Measurements from ENCODE around the gene SLC5A11. TPM values are rescaled to one million over a fixed set of nuclear protein-coding genes. Genes with fewer than 3 reads are reported as not detected.

SLC5A11 gene
- total and polyA plus RNA-seq, 7 experiments from 2014 or later = 0.46 to 0.80 (median 0.66) TPM; not detected in 3

- ChIA-PET POLR2A (no interaction called here), CTCF (interaction anchor here (1.4 kb wide), 1 partner anchor 16 kb away, joined by 3 read pairs; no protein-coding TSS in a partner anchor)
- DNase-seq (no peak), ATAC-seq (no peak)
- no peak overlapping the region for H3K4me3 ChIP-seq (ENCODE audit: low read length)
- Mint-ChIP-seq H3K27me3 (no peaks in the 10 kb centered on the region), H3K36me3 (peaks cover 8 to 57% (median 22%) of the 10 kb centered on the region in 5 donors), H3K4me3 (no peak overlapping the region), H3K9me3 (peaks cover 0 to 1% (median 0%) of the 10 kb centered on the region in 11 donors), H3K4me1 (peaks cover 0 to 3% (median 0%) of the 10 kb centered on the region in 7 donors), H3K27ac (peak overlapping the region in 2 of 9 donors; percentile 15 to 34)
- no peak overlapping the region for H3K27ac ChIP-seq (ENCODE audit: low read depth, low read length)
- no peaks in the 10 kb centered on the region for H3K4me1 ChIP-seq (ENCODE audit: control insufficient read depth in 2 of 2, insufficient read depth in 2 of 2, low read length in 2 of 2)
- peaks cover 4 to 84% (median 8%) of the 10 kb centered on the region in 3 experiments for H3K36me3 ChIP-seq (ENCODE audit: control insufficient read depth in 2 of 3, insufficient read depth in 3 of 3, low read length in 3 of 3)
- intact Hi-C loops (cut with micrococcal nuclease) = no loop called here
- H3K9me3 ChIP-seq (ENCODE audit: control insufficient read depth in 2 of 3, low read length in 3 of 3) = no peaks in the 10 kb centered on the region
- H3K27me3 ChIP-seq (ENCODE audit: control insufficient read depth in 2 of 2, insufficient read depth in 2 of 2, low read length in 2 of 2) = no peaks in the 10 kb centered on the region
These were observed 84.7 kb downstream of the SLC5A11 start for GRCh38 chr16:24930440-24930839.

- Histone ChIP-seq H3K27ac (ENCODE audit: low read depth, low read length) (no peak overlapping the region), H3K9me3 (ENCODE audit: control insufficient read depth in 2 of 3, low read length in 3 of 3) (no peaks in the 10 kb centered on the region), H3K27me3 (ENCODE audit: control insufficient read depth in 2 of 2, insufficient read depth in 2 of 2, low read length in 2 of 2) (no peaks in the 10 kb centered on the region), H3K36me3 (ENCODE audit: control insufficient read depth in 2 of 3, insufficient read depth in 3 of 3, low read length in 3 of 3) (peaks cover 4 to 90% (median 11%) of the 10 kb centered on the region in 3 experiments), H3K4me3 (ENCODE audit: low read length) (no peak overlapping the region), H3K4me1 (ENCODE audit: control insufficient read depth in 2 of 2, insufficient read depth in 2 of 2, low read length in 2 of 2) (no peaks in the 10 kb centered on the region)
- CTCF ChIA-PET = no interaction called here
- H3K4me1 Mint-ChIP-seq = peaks cover 0 to 3% (median 0%) of the 10 kb centered on the region in 7 donors
- DNase-seq (no peak), ATAC-seq (no peak)
- peak overlapping the region in 1 of 9 donors; percentile 66 for H3K27ac Mint-ChIP-seq
- POLR2A ChIA-PET = interaction anchor here (0.6 kb wide), 1 partner anchor 782 kb away, joined by 3 read pairs; no protein-coding TSS in a partner anchor
- peaks cover 0 to 1% (median 0%) of the 10 kb centered on the region in 11 donors for H3K9me3 Mint-ChIP-seq
- no peak overlapping the region for H3K4me3 Mint-ChIP-seq
- H3K27me3 Mint-ChIP-seq = no peaks in the 10 kb centered on the region
- intact Hi-C loops (cut with micrococcal nuclease) = no loop called here
- peaks cover 9 to 64% (median 22%) of the 10 kb centered on the region in 5 donors for H3K36me3 Mint-ChIP-seq
These were observed 85.3 kb downstream of the SLC5A11 start for GRCh38 chr16:24931091-24931490.

- ChIA-PET POLR2A (no interaction called here), CTCF (no interaction called here)
- no peak overlapping the region for H3K27ac Mint-ChIP-seq
These were observed 89.6 kb downstream of the SLC5A11 start for GRCh38 chr16:24935336-24935735.

GRCh38 chr16:24936151-24936550 lies 90.4 kb downstream of the SLC5A11 start:
- H3K9me3 Mint-ChIP-seq = peaks cover 0 to 1% (median 0%) of the 10 kb centered on the region in 11 donors
- Histone ChIP-seq H3K36me3 (ENCODE audit: control insufficient read depth in 2 of 3, insufficient read depth in 3 of 3, low read length in 3 of 3) (peaks cover 4 to 88% (median 11%) of the 10 kb centered on the region in 3 experiments), H3K4me3 (ENCODE audit: low read length) (no peak overlapping the region), H3K27ac (ENCODE audit: low read depth, low read length) (no peak overlapping the region), H3K4me1 (ENCODE audit: control insufficient read depth in 2 of 2, insufficient read depth in 2 of 2, low read length in 2 of 2) (no peaks in the 10 kb centered on the region), H3K27me3 (ENCODE audit: control insufficient read depth in 2 of 2, insufficient read depth in 2 of 2, low read length in 2 of 2) (no peaks in the 10 kb centered on the region), H3K9me3 (ENCODE audit: control insufficient read depth in 2 of 3, low read length in 3 of 3) (no peaks in the 10 kb centered on the region)
- no peak overlapping the region for H3K4me3 Mint-ChIP-seq
- DNase-seq = no peak
- H3K36me3 Mint-ChIP-seq = peaks cover 16 to 65% (median 21%) of the 10 kb centered on the region in 5 donors
- H3K27ac Mint-ChIP-seq = no peak overlapping the region
- ChIA-PET POLR2A (no interaction called here), CTCF (no interaction called here)
- intact Hi-C loops (cut with micrococcal nuclease) = no loop called here
- ATAC-seq = no peak
- H3K4me1 Mint-ChIP-seq = peaks cover 0 to 2% (median 0%) of the 10 kb centered on the region in 7 donors
- H3K27me3 Mint-ChIP-seq = no peaks in the 10 kb centered on the region

More at GRCh38 chr16:24935336-24935735, 89.6 kb downstream of the SLC5A11 start:
- Histone ChIP-seq H3K27me3 (ENCODE audit: control insufficient read depth in 2 of 2, insufficient read depth in 2 of 2, low read length in 2 of 2) (no peaks in the 10 kb centered on the region), H3K4me3 (ENCODE audit: low read length) (no peak overlapping the region), H3K27ac (ENCODE audit: low read depth, low read length) (no peak overlapping the region), H3K4me1 (ENCODE audit: control insufficient read depth in 2 of 2, insufficient read depth in 2 of 2, low read length in 2 of 2) (no peaks in the 10 kb centered on the region), H3K36me3 (ENCODE audit: control insufficient read depth in 2 of 3, insufficient read depth in 3 of 3, low read length in 3 of 3) (peaks cover 4 to 88% (median 11%) of the 10 kb centered on the region in 3 experiments), H3K9me3 (ENCODE audit: control insufficient read depth in 2 of 3, low read length in 3 of 3) (no peaks in the 10 kb centered on the region)
- H3K36me3 Mint-ChIP-seq = peaks cover 11 to 66% (median 17%) of the 10 kb centered on the region in 5 donors
- DNase-seq (no peak), ATAC-seq (no peak)
- intact Hi-C loops (cut with micrococcal nuclease) = no loop called here
- H3K4me3 Mint-ChIP-seq = no peak overlapping the region
- no peaks in the 10 kb centered on the region for H3K27me3 Mint-ChIP-seq
- peaks cover 0 to 2% (median 0%) of the 10 kb centered on the region in 7 donors for H3K4me1 Mint-ChIP-seq
- peaks cover 0 to 1% (median 0%) of the 10 kb centered on the region in 11 donors for H3K9me3 Mint-ChIP-seq

- ChIA-PET CTCF (no interaction called here), POLR2A (no interaction called here)
- Histone ChIP-seq H3K9me3 (ENCODE audit: control insufficient read depth in 2 of 3, low read length in 3 of 3) (no peaks in the 10 kb centered on the region), H3K27ac (ENCODE audit: low read depth, low read length) (no peak overlapping the region), H3K4me1 (ENCODE audit: control insufficient read depth in 2 of 2, insufficient read depth in 2 of 2, low read length in 2 of 2) (no peaks in the 10 kb centered on the region), H3K4me3 (ENCODE audit: low read length) (no peak overlapping the region), H3K27me3 (ENCODE audit: control insufficient read depth in 2 of 2, insufficient read depth in 2 of 2, low read length in 2 of 2) (no peaks in the 10 kb centered on the region), H3K36me3 (ENCODE audit: control insufficient read depth in 2 of 3, insufficient read depth in 3 of 3, low read length in 3 of 3) (peaks cover 4 to 83% (median 23%) of the 10 kb centered on the region in 3 experiments)
- no peak for ATAC-seq
- intact Hi-C loops (cut with micrococcal nuclease) = no loop called here
- no peaks in the 10 kb centered on the region for H3K27me3 Mint-ChIP-seq
- peaks cover 0 to 5% (median 0%) of the 10 kb centered on the region in 7 donors for H3K4me1 Mint-ChIP-seq
- no peak overlapping the region for H3K27ac Mint-ChIP-seq
- no peak overlapping the region for H3K4me3 Mint-ChIP-seq
- no peaks in the 10 kb centered on the region for H3K9me3 Mint-ChIP-seq
- DNase-seq = no peak
- peaks cover 19 to 66% (median 26%) of the 10 kb centered on the region in 5 donors for H3K36me3 Mint-ChIP-seq
These were observed 93.5 kb downstream of the SLC5A11 start for GRCh38 chr16:24939224-24939623.

GRCh38 chr16:24939738-24940137 lies 94.0 kb downstream of the SLC5A11 start:
- Mint-ChIP-seq H3K4me1 (peaks cover 0 to 5% (median 0%) of the 10 kb centered on the region in 7 donors), H3K36me3 (peaks cover 19 to 66% (median 26%) of the 10 kb centered on the region in 5 donors), H3K9me3 (no peaks in the 10 kb centered on the region), H3K27ac (peak overlapping the region in 3 of 9 donors; percentile 30 to 41 (median 34)), H3K4me3 (no peak overlapping the region), H3K27me3 (no peaks in the 10 kb centered on the region)
- DNase-seq = no peak
- Histone ChIP-seq H3K27me3 (ENCODE audit: control insufficient read depth in 2 of 2, insufficient read depth in 2 of 2, low read length in 2 of 2) (no peaks in the 10 kb centered on the region), H3K4me1 (ENCODE audit: control insufficient read depth in 2 of 2, insufficient read depth in 2 of 2, low read length in 2 of 2) (no peaks in the 10 kb centered on the region), H3K4me3 (ENCODE audit: low read length) (no peak overlapping the region), H3K27ac (ENCODE audit: low read depth, low read length) (no peak overlapping the region), H3K9me3 (ENCODE audit: control insufficient read depth in 2 of 3, low read length in 3 of 3) (no peaks in the 10 kb centered on the region), H3K36me3 (ENCODE audit: control insufficient read depth in 2 of 3, insufficient read depth in 3 of 3, low read length in 3 of 3) (peaks cover 4 to 78% (median 21%) of the 10 kb centered on the region in 3 experiments)
- ChIA-PET POLR2A (no interaction called here), CTCF (no interaction called here)
- intact Hi-C loops (cut with micrococcal nuclease) = loop anchor here in 1 of 2 donors (10.0 kb wide), 1 partner anchor 125 kb away; no protein-coding TSS in a partner anchor
- ATAC-seq = no peak

- Histone ChIP-seq H3K4me1 (ENCODE audit: control insufficient read depth in 2 of 2, insufficient read depth in 2 of 2, low read length in 2 of 2) (no peaks in the 10 kb centered on the region), H3K4me3 (ENCODE audit: low read length) (no peak overlapping the region), H3K27me3 (ENCODE audit: control insufficient read depth in 2 of 2, insufficient read depth in 2 of 2, low read length in 2 of 2) (no peaks in the 10 kb centered on the region), H3K9me3 (ENCODE audit: control insufficient read depth in 2 of 3, low read length in 3 of 3) (no peaks in the 10 kb centered on the region), H3K36me3 (ENCODE audit: control insufficient read depth in 2 of 3, insufficient read depth in 3 of 3, low read length in 3 of 3) (peaks cover 4 to 78% (median 23%) of the 10 kb centered on the region in 3 experiments), H3K27ac (ENCODE audit: low read depth, low read length) (no peak overlapping the region)
- ATAC-seq = no peak
- H3K27me3 Mint-ChIP-seq = no peaks in the 10 kb centered on the region
- peaks cover 21 to 72% (median 49%) of the 10 kb centered on the region in 5 donors for H3K36me3 Mint-ChIP-seq
- intact Hi-C loops (cut with micrococcal nuclease) = loop anchor here in 1 of 2 donors (10.0 kb wide), 1 partner anchor 129 kb away; no protein-coding TSS in a partner anchor
- peak overlapping the region in 2 of 9 donors; percentile 44 to 66 for H3K27ac Mint-ChIP-seq
- no peaks in the 10 kb centered on the region for H3K9me3 Mint-ChIP-seq
- no peak for DNase-seq
- H3K4me1 Mint-ChIP-seq = peaks cover 0 to 5% (median 0%) of the 10 kb centered on the region in 7 donors
- ChIA-PET CTCF (interaction anchor here (0.6 kb wide), 1 partner anchor 182 kb away, joined by 3 read pairs; no protein-coding TSS in a partner anchor), POLR2A (no interaction called here)
- no peak overlapping the region for H3K4me3 Mint-ChIP-seq
These were observed 97.7 kb downstream of the SLC5A11 start for GRCh38 chr16:24943471-24943870.

Measured in naive thymus-derived CD4-positive, alpha-beta T cell (primary cell).